ENCODE data around the gene FSIP1. TPM values are rescaled to one million over a fixed set of nuclear protein-coding genes. Genes with fewer than 3 reads are reported as not detected.

FSIP1 gene
- total RNA-seq, 1 donor from 2014 or later, result 0.53 TPM

GRCh38 chr15:39781147-39781966 is 1.3 kb downstream of the FSIP1 start:
- POLR2A ChIA-PET, result interaction anchor here (1.7 to 1.9 kb wide), 2 partner anchors 255 to 326 kb away, joined by 4 to 7 read pairs; no protein-coding TSS in a partner anchor
- CTCF ChIA-PET, result no interaction called here
- H3K4me1 Mint-ChIP-seq, result peaks cover 39% of the 10 kb centered on the region
- intact Hi-C loops (cut with micrococcal nuclease), result loop anchor here (5.0 to 10.0 kb wide), 3 partner anchors 601 to 1329 kb away; partner anchors contain the start of genes FAM98B and KNSTRN
- peak overlapping the region; percentile 98 for H3K4me3 Mint-ChIP-seq
- peak overlapping the region; percentile 91 for H3K27ac Mint-ChIP-seq
- H3K27me3 Mint-ChIP-seq, result peaks cover 10% of the 10 kb centered on the region
- H3K36me3 Mint-ChIP-seq (ENCODE audit: low read depth), result peaks cover 14% of the 10 kb centered on the region
- no peak for TF ChIP-seq CTCF (IDR thresholded peaks at IDR 0.05)
- no peak for ATAC-seq (ENCODE audit: low read depth)
- no peak for DNase-seq
- no peaks in the 10 kb centered on the region for H3K9me3 Mint-ChIP-seq

- TF ChIP-seq CTCF (IDR thresholded peaks at IDR 0.05), result no peak
- Mint-ChIP-seq H3K9me3 (no peaks in the 10 kb centered on the region), H3K4me1 (peaks cover 22% of the 10 kb centered on the region), H3K36me3 (ENCODE audit: low read depth) (peaks cover 6% of the 10 kb centered on the region), H3K27me3 (peaks cover 15% of the 10 kb centered on the region), H3K4me3 (no peak overlapping the region), H3K27ac (no peak overlapping the region)
- DNase-seq (no peak), ATAC-seq (ENCODE audit: low read depth) (no peak)
- CTCF ChIA-PET, result interaction anchor here (0.9 kb wide), 1 partner anchor 14 kb away, joined by 3 read pairs; no protein-coding TSS in a partner anchor
- intact Hi-C loops (cut with micrococcal nuclease), result no loop called here
- POLR2A ChIA-PET, result no interaction called here
These were observed 4.6 kb downstream of the FSIP1 start for GRCh38 chr15:39778021-39778420.

GRCh38 chr15:39777496-39777895 is 5.1 kb downstream of the FSIP1 start:
- POLR2A ChIA-PET, result no interaction called here
- H3K36me3 Mint-ChIP-seq (ENCODE audit: low read depth), result peaks cover 2% of the 10 kb centered on the region
- CTCF ChIA-PET, result interaction anchor here (0.9 kb wide), 1 partner anchor 13 kb away, joined by 3 read pairs; no protein-coding TSS in a partner anchor

GRCh38 chr15:39776068-39776467 is 6.6 kb downstream of the FSIP1 start:
- ChIA-PET CTCF (no interaction called here), POLR2A (no interaction called here)
- Mint-ChIP-seq H3K27ac (no peak overlapping the region), H3K27me3 (peaks cover 15% of the 10 kb centered on the region), H3K4me1 (peaks cover 9% of the 10 kb centered on the region), H3K9me3 (no peaks in the 10 kb centered on the region), H3K4me3 (no peak overlapping the region), H3K36me3 (ENCODE audit: low read depth) (no peaks in the 10 kb centered on the region)
- DNase-seq (no peak), ATAC-seq (ENCODE audit: low read depth) (no peak)
- TF ChIP-seq CTCF (IDR thresholded peaks at IDR 0.05), result no peak
- intact Hi-C loops (cut with micrococcal nuclease), result no loop called here

More at GRCh38 chr15:39777496-39777895, 5.1 kb downstream of the FSIP1 start:
- Mint-ChIP-seq H3K9me3 (no peaks in the 10 kb centered on the region), H3K4me3 (no peak overlapping the region), H3K27me3 (peaks cover 15% of the 10 kb centered on the region), H3K4me1 (peaks cover 20% of the 10 kb centered on the region), H3K27ac (no peak overlapping the region)
- ATAC-seq (ENCODE audit: low read depth), result no peak
- intact Hi-C loops (cut with micrococcal nuclease), result no loop called here
- no peak for DNase-seq
- TF ChIP-seq CTCF (IDR thresholded peaks at IDR 0.05), result no peak

GRCh38 chr15:39774688-39775267 is 7.9 kb downstream of the FSIP1 start:
- intact Hi-C loops (cut with micrococcal nuclease), result no loop called here
- Mint-ChIP-seq H3K36me3 (ENCODE audit: low read depth) (no peaks in the 10 kb centered on the region), H3K9me3 (no peaks in the 10 kb centered on the region), H3K27me3 (peaks cover 15% of the 10 kb centered on the region), H3K4me1 (peaks cover 9% of the 10 kb centered on the region), H3K4me3 (no peak overlapping the region), H3K27ac (no peak overlapping the region)
- DNase-seq, result no peak
- POLR2A ChIA-PET, result interaction anchor here (0.5 kb wide), 1 partner anchor 27 kb away, joined by 3 read pairs; no protein-coding TSS in a partner anchor
- TF ChIP-seq CTCF (IDR thresholded peaks at IDR 0.05), result no peak
- no peak for ATAC-seq (ENCODE audit: low read depth)
- CTCF ChIA-PET, result interaction anchor here (1.2 kb wide), 1 partner anchor 18 kb away, joined by 5 read pairs; no protein-coding TSS in a partner anchor
